M059J (cell line): ENCODE results near the gene KRT27. TPM values are rescaled to one million over a fixed set of nuclear protein-coding genes. Genes with fewer than 3 reads are reported as not detected.

ENCODE experiments used
- DNase-seq: peaks from one replicate; pipeline ENCODE4 v3.0.0-alpha.2; 2012; ENCODE audit warnings: low read depth
- total RNA-seq: library from RNA; depleted of rRNA; stranded (reverse); fragments of >200 nt; shearing (Covaris generic); gene quantifications from 2 replicates; pipeline ENCODE4 v1.2.3, GENCODE V29; 2014

KRT27 gene
- total RNA-seq, 1 experiment from 2014 or later, result not detected

GRCh38 chr17:40810494-40810893, 28.1 kb upstream of the KRT27 start:
- peak; percentile 57 for DNase-seq

GRCh38 chr17:40809721-40810421, 27.5 kb upstream of the KRT27 start:
- DNase-seq, result no peak

- no peak for DNase-seq
Observed at GRCh38 chr17:40806131-40806530, 23.8 kb upstream of the KRT27 start.

GRCh38 chr17:40803617-40804082, 21.3 kb upstream of the KRT27 start:
- peak; percentile 70 for DNase-seq

- no peak for DNase-seq
Observed at GRCh38 chr17:40801157-40801556, 18.8 kb upstream of the KRT27 start.

- DNase-seq, result no peak
Observed at GRCh38 chr17:40800381-40800780, 18.0 kb upstream of the KRT27 start.

- no peak for DNase-seq
Observed at GRCh38 chr17:40799859-40800258, 17.5 kb upstream of the KRT27 start, which contains the start of gene KRT28. Gene KRT28, minus strand, starts transcription at chr17:40799959. Its CDS starts 66 bp downstream, at chr17:40799893.

- DNase-seq, result no peak
Observed at GRCh38 chr17:40796846-40797245, 14.5 kb upstream of the KRT27 start.

GRCh38 chr17:40795019-40795667, 12.8 kb upstream of the KRT27 start:
- no peak for DNase-seq

DNA sequence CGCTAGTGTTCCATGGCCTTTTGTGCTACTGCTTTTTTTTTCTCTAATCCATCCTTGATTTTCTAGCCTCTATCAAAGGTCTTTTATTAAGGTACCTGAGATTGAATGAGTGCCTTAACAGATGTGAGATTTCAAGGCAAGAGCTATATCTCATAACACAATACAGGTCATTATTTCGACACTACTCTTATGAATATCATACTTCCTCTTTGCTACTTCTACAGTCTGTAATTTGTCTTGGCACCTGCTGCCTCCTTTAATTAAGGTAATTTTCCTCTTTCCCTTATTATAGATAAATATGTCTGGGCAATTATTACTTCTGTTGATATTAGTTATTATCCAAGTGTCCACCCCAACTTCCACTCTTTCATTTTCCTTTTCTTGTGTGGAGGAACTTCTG, 12.1 kb upstream of the KRT27 start:
- no peak for DNase-seq

DNA sequence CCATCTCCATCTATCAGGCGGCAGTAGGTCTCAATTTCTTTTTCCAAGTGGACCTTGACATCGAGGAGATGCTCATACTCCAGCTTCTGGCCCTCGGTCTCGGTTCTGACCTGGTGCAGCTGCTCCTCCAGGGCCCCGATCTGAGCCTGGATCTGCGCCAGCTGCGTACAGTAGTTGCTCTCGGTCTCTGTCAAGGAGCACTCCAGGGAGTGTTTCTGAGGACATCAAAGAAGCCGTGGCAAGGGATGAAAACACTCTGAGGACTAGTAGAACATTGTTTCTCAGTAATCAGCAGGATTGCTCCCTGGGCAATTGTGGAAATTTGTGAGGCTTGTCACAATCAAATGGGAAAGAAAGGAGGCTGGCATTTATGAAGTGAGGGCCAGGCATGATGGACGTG, 11.5 kb upstream of the KRT27 start:
- no peak for DNase-seq

DNA sequence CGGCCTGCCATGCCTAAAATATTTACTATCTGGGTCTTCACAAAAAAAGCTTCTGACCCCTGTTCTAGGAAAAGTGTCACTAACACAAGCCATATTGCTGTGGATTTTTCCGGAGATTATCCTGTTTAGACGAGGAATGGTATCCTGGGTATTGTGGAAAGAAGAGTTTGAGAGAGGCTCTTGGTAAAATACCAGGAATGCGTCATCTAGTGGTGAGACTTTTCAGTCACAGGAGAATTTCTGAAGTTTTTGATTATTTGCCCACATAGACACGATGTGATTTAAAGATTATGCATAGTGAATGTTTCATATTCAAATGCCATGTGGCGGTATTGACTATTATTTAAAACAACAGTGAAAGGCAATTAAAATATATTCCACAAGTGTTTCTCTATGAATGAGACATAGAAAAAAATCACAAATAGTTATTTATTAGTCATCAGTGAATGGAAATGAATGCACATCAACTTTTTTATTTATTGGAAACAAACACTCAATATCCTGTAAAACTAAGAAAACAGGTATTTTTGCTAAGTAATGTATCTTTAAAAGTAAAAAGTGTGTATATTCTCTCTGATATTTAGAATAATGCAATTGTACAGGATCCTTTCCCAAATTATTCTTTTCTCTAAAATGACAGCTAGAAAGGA, 9.6 kb upstream of the KRT27 start:
- peak; percentile 39 for DNase-seq

GRCh38 chr17:40791111-40791510, 8.8 kb upstream of the KRT27 start:
- no peak for DNase-seq

GRCh38 chr17:40779181-40779909, 3.0 kb downstream of the KRT27 start:
- no peak for DNase-seq

GRCh38 chr17:40778461-40778860, 3.9 kb downstream of the KRT27 start:
- no peak for DNase-seq

DNA sequence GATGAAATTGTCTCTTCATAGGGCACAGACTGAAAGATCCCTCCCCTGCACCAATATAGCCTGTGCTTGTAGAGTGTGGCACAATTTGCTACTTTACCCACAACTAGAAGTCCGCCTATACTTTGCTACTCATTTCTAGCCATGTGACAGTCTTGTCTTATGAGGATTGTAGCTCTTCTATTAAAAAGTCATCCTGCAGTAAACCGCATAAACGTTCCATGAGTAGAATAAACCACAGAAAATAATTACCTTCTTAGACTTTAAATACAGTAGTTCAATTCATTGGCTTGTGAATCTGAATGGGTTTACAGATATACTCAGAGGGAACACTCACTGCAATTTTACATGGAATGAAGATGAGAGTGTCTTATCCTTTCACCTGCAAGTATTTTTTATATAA, 4.4 kb downstream of the KRT27 start:
- no peak for DNase-seq

DNA sequence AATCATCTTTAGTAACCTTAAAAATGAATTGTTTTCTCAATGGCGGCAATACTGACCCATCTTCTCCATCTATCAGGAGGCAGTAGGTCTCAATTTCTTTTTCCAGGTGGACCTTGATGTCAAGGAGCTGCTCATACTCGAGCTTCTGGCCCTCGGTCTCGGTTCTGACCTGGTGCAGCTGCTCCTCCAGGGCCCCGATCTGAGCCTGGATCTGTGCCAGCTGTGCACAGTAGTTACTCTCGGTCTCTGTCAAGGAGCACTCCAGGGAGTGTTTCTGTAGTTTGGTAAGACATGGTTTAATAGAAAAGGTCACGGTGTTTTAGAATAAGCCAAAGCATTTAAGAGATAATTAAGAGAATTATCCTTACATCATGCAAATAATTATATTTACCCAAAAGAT, 4.9 kb downstream of the KRT27 start:
- DNase-seq, result no peak

GRCh38 chr17:40775945-40776344, 6.4 kb downstream of the KRT27 start:
- DNase-seq, result no peak

DNA sequence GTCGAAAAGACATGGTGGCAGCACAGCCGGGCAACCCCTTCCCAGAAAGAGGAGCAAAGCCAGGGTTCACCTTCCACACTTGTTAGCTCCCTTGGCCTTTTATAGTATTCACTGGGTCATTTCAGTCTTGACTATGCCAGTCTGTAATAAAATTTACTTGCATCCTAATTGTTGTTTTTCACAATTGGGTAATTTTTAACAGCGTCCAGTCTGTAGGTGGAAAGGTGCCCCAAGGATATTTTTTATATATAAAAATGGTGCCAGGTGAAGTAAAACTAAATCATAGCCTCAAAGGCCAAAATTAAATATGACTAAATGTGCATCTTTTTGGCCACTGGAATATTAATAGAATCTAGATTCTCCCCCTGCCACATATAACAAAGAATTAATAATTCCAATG, 10.2 kb downstream of the KRT27 start, which contains the start of gene KRT26:
Gene KRT26, minus strand, starts transcription at position 101 of the 400 bp plus-strand sequence. Its CDS starts 88 bp downstream, at position 13.
- DNase-seq, result no peak

- DNase-seq, result no peak
Observed at GRCh38 chr17:40765657-40766056, 16.7 kb downstream of the KRT27 start.

GRCh38 chr17:40763752-40764151, 18.6 kb downstream of the KRT27 start:
- no peak for DNase-seq
